Small intestine (tissue), 7 donors: ENCODE results near the gene VASH1. TPM values are rescaled to one million over a fixed set of nuclear protein-coding genes. Genes with fewer than 3 reads are reported as not detected.

Source experiments
- DNase-seq, 2 donors: peaks; one replicate each; pipeline versions ENCODE4 v3.0.0 to v3.0.0-alpha.2; 2013
- FAIRE-seq: peaks from 2 replicates; lab custom pipeline; 2012; peaks lifted over from hg19 to GRCh38; lab: Jason Lieb, UNC
- H3K27ac ChIP-seq, 3 donors: one replicate each; pipeline ENCODE4 v1.5.1; 2013; ENCODE audit warnings: low read length in 2 of 3, mild to moderate bottlenecking in 2 of 3, control low read depth in 1 of 3, inconsistent platforms in 1 of 3, low read depth in 1 of 3, moderate library complexity in 1 of 3
- H3K27me3 ChIP-seq, 3 donors: one replicate each; pipeline ENCODE4 v1.6.1; 2013; ENCODE audit warnings: low read length in 3 of 3, inconsistent platforms in 1 of 3; ENCODE audit not compliant: control insufficient read depth in 3 of 3, insufficient read depth in 3 of 3
- H3K36me3 ChIP-seq, 3 donors: one replicate each; pipeline ENCODE4 v1.6.1; 2013; ENCODE audit warnings: low read length in 3 of 3, inconsistent platforms in 1 of 3, low read depth in 1 of 3, mild to moderate bottlenecking in 1 of 3, moderate library complexity in 1 of 3; ENCODE audit not compliant: control insufficient read depth in 3 of 3, insufficient read depth in 2 of 3
- H3K4me1 ChIP-seq, 3 donors: one replicate each; pipeline ENCODE4 v1.6.1; 2013; ENCODE audit warnings: low read length in 2 of 3, inconsistent platforms in 1 of 3, low read depth in 1 of 3, mild to moderate bottlenecking in 1 of 3, moderate library complexity in 1 of 3; ENCODE audit not compliant: control insufficient read depth in 3 of 3, insufficient read depth in 2 of 3
- H3K4me3 ChIP-seq, 3 donors: one replicate each; pipeline ENCODE4 v1.5.1; 2013; ENCODE audit warnings: low read length in 3 of 3, control low read depth in 1 of 3, inconsistent platforms in 1 of 3, low read depth in 1 of 3, mild to moderate bottlenecking in 1 of 3, moderate library complexity in 1 of 3
- H3K9me3 ChIP-seq, 2 donors: one replicate each; pipeline ENCODE4 v1.6.1; 2013; ENCODE audit warnings: low read depth in 1 of 2, low read length in 1 of 2; ENCODE audit not compliant: control insufficient read depth in 2 of 2, insufficient read depth in 1 of 2
- WGBS, 3 donors: extraction: QIAGEN DNeasy Blood & Tissue Kit; methylation state at CpG; one replicate each; pipeline ENCODE4 v1.1.7; 2013; 5-methylcytosine and 5-hydroxymethylcytosine counted together
- polyA plus RNA-seq, 4 donors: library from polyadenylated mRNA; stranded (reverse) in 3 of 4; unstranded in 1 of 4; fragments of 200-250 nt in 3 of 4; fragments of 120-200 nt in 1 of 4; gene quantifications; one replicate each; pipeline versions ENCODE4 v1.2.1 to v1.2.3, GENCODE V29; 2013
- donor health status: healthy with polysubstance abuse.
- donor health status: control.
- donor health status: control.
- donor health status: Bipolar disorder and iron deficiency.
- donor health status: healthy.

The VASH1 gene
- polyA plus RNA-seq, 4 donors, result 1.3 to 10.8 (median 5.3) TPM

DNA sequence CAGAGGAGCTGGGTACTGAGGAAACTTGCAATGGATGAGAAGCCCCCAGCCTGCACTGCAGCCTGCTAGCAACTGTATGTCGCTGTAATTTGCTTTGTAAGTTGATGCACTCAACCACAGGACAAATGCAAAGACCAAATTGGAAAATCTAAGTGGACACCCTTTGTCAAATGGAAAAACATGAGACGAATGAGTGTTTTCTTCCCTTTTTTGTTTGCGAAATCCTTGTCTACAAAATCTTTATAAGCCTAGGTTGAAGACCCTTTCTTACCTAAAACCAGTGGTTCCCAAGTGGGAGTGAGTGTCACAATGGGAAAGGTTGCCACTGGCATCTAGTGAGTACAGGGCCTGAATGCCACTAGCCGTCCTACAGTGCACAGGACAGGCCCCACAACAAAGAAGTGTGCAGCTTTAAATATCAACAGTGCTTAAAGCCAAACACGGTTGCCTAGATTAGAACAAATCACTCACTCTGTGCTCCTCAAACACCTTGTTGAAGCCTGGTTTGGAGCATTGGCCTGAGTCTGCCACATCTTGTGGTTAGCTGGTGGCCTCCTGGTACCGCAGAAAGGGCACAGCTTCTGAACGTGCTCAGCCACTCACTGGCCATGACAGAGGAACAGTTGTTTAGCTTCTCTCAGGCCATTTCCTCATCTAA is 7.6 kb upstream of the VASH1 start:
- Histone ChIP-seq H3K4me3 (no peak overlapping the region), H3K36me3 (no peaks in the 10 kb centered on the region), H3K27ac (no peak overlapping the region), H3K27me3 (peaks cover 0 to 2% (median 0%) of the 10 kb centered on the region in 3 donors), H3K9me3 (no peaks in the 10 kb centered on the region), H3K4me1 (no peaks in the 10 kb centered on the region)
- DNase-seq, result no peak
- no peak for FAIRE-seq
- WGBS, 3 donors, result 65 to 77% (median 77%) methylated on average over 7 of the region's 7 CpGs

DNA sequence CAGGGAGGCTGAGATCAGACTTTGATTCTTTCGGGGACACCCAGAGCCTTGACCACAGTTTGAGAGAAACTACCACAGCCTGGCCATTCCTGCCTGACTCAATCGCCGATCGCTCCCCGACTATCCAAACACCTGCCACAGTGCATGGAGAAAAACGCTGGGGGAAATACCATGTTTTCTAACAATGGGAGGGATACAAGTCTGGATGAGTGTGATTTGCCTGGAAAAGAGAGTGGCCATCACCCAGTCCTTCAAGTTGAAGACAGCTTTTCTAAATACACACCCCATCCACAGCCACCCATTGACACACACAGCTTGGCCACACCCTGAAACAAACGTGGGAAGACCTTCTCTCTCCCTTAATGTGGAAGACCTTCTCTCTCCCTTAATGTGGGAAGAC is 6.7 kb upstream of the VASH1 start:
- no peaks in the 10 kb centered on the region for H3K36me3 ChIP-seq
- H3K4me3 ChIP-seq, result no peak overlapping the region
- no peaks in the 10 kb centered on the region for H3K9me3 ChIP-seq
- no peak overlapping the region for H3K27ac ChIP-seq
- FAIRE-seq (no peak), DNase-seq (no peak)
- H3K4me1 ChIP-seq, result no peaks in the 10 kb centered on the region
- 75 to 83% (median 81%) methylated on average over 7 of the region's 7 CpGs for WGBS, 3 donors
- H3K27me3 ChIP-seq, result peaks cover 0 to 2% (median 0%) of the 10 kb centered on the region in 3 donors

DNA sequence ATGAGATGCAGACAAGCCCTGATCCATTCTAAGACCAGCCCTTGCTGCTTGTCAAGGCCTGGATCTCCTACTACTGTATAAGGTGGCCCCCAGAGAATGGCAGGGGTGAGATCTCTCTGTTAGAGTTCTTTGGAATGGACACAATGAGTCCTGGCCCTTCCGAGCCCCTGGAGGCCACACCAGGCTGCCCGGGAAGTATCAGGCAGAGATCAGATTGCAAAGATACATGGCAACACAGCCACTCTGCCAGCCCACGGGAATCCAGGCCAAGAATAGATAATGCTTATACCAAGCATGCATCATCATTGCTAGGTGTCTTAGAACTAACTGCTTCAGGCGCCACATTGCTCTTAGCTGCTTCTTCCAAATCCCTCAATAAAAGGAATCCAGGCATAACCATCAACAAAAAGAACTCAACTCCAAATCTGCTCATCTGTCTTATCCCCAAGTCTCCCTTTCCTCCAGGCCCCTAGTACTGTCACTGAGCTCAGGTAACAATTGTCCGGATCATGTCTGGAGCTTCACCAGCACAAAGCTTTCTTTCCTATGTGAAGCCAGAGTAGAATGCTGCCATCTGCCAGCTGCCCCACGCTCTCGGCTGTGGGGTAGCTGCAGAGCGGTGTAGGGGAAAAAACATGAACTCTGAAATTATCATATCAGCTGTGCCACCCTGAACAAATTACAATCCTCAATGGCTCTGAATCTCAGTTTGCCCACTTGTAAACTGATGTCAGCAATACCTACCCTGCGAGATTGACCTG is 5.5 kb upstream of the VASH1 start:
- Histone ChIP-seq H3K9me3 (no peaks in the 10 kb centered on the region), H3K4me3 (no peak overlapping the region), H3K4me1 (no peaks in the 10 kb centered on the region), H3K27ac (no peak overlapping the region), H3K27me3 (peaks cover 0 to 11% (median 0%) of the 10 kb centered on the region in 3 donors), H3K36me3 (no peaks in the 10 kb centered on the region)
- FAIRE-seq (no peak), DNase-seq (no peak)
- WGBS, 3 donors, result 64 to 81% (median 75%) methylated on average over 9 of the region's 9 CpGs

DNA sequence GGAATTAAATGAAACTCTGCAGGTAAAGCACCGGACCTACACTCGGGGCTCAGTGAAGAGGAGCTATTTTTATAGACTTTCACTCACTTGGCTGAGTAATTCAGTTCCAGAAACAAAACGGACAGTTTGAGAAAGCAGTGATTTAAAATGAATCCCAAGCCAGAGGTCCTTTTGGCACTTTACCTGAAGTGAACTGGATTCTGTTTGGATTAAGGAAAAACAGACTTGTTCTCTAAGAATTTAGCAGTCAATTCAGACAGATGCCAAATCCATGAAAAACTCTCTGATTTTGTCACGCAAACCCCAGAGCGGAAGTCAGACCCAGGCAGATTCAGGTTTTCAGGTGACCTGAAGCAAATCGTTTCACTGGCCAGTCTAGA is 4.9 kb upstream of the VASH1 start:
- H3K9me3 ChIP-seq, result no peaks in the 10 kb centered on the region
- DNase-seq (no peak), FAIRE-seq (no peak)
- H3K27ac ChIP-seq, result no peak overlapping the region
- H3K4me3 ChIP-seq, result no peak overlapping the region
- H3K36me3 ChIP-seq, result no peaks in the 10 kb centered on the region
- no peaks in the 10 kb centered on the region for H3K4me1 ChIP-seq
- 75 to 79% (median 77%) methylated on average over 6 of the region's 6 CpGs for WGBS, 3 donors
- H3K27me3 ChIP-seq, result peaks cover 0 to 15% (median 0%) of the 10 kb centered on the region in 3 donors

DNA sequence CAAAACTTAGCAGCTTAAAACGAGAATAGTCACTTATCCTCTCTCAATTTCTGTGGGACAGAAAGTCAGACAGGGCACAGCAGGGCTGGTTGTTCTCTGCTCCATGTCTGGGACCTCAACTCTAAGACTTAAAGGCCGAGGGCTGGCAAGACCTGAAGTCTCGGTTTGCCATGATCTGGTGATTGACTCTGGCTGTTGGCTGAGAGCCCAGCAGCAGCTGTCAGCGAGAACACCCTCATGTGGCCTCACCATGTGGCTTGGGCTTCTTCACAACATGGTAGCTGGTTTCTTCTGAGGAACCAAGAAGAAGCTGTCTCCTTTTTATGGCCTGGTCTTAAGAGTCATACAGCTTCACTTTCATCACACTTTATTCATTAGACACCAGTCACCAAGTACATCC is 1.7 kb upstream of the VASH1 start:
- Histone ChIP-seq H3K4me1 (peaks cover 0 to 6% (median 0%) of the 10 kb centered on the region in 3 donors), H3K27me3 (peaks cover 0 to 27% (median 0%) of the 10 kb centered on the region in 3 donors), H3K27ac (no peak overlapping the region), H3K9me3 (no peaks in the 10 kb centered on the region), H3K4me3 (no peak overlapping the region), H3K36me3 (no peaks in the 10 kb centered on the region)
- FAIRE-seq (no peak), DNase-seq (no peak)
- WGBS, 3 donors, result 47 to 73% (median 57%) methylated on average over 4 of the region's 4 CpGs

DNA sequence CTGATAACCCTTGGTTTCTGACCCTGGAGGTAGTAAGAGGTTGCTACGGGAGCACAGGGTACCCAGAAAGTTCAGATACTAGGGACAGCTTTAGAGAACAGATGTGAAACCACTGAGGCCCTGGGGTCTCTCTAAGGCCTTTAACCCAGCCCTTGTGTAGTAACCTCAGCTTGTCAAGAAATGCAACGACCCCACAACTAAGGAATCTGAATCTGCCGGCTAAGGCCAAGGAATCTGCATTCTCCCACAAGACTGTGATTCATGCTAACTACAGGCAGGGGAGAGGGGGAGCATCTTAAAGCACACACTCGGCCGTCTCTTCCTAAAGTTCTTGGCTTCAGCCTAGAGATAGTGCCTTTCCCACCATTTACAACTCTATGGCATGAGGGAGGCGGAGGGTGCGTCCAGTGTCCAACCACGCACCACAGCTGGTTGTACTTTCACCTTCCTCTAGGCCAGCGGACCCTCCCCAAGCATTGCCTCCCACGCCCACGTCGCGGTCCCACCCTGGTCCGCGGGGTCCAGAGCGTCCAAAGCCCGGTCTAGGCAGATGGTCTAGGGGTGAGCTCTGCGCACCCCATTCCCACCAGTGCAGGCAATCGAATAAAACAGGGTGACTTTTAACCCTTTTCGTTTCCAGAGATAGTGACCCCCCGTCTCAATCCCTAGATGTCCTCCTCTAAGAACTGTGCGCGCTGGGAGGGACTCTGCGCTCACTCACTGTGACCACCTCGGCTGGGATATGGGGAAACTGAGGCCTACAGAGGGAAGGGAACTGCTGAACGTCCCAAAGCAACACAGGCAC is 735 bp upstream of the VASH1 start:
- Histone ChIP-seq H3K4me3 (peak overlapping the region in 2 of 3 donors; percentile 41 to 56), H3K4me1 (peaks cover 0 to 6% (median 0%) of the 10 kb centered on the region in 3 donors), H3K27ac (no peak overlapping the region), H3K27me3 (peaks cover 0 to 33% (median 0%) of the 10 kb centered on the region in 3 donors), H3K9me3 (no peaks in the 10 kb centered on the region), H3K36me3 (peaks cover 0 to 2% (median 0%) of the 10 kb centered on the region in 3 donors)
- 41 to 46% (median 44%) methylated on average over 26 of the region's 26 CpGs for WGBS, 3 donors
- FAIRE-seq (no peak), DNase-seq (no peak)

DNA sequence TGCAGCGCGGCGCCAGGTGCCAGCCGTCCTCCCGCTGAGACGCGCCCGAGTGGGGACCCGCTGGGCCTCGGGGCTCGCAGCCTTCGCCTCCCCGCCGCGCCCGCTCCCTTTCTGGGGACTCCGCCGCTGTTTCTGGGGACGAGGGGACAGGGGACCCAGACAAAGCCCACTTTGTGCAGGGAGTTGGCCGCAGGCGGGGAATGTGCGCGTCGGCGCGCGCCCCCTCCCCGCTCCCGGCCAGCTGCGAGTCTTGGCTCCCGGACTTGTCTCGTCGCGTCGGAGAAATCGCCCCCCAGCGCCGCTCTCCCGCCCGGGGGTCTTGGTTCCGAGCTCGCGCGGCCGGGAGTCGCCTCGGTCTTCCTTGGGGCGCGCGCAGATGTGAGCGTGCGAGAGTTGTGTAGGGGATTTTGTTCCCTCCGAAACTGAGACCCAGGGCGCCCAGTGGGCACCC is 717 bp downstream of the VASH1 start:
- H3K36me3 ChIP-seq, result peaks cover 0 to 6% (median 0%) of the 10 kb centered on the region in 3 donors
- no peaks in the 10 kb centered on the region for H3K9me3 ChIP-seq
- peaks cover 0 to 33% (median 0%) of the 10 kb centered on the region in 3 donors for H3K27me3 ChIP-seq
- DNase-seq (peak in 1 of 2 donors; percentile 31), FAIRE-seq (no peak)
- WGBS, 3 donors, result 0 to 2% (median 1%) methylated on average over 47 to 54 of the region's 54 CpGs
- peak overlapping the region; percentile 41 to 56 (median 50) for H3K4me3 ChIP-seq
- H3K4me1 ChIP-seq, result peaks cover 0 to 6% (median 0%) of the 10 kb centered on the region in 3 donors
- peak overlapping the region in 2 of 3 donors; percentile 22 to 45 for H3K27ac ChIP-seq
